T-helper 22 cell (primary cell): ENCODE data around the gene SPACA6.
"Not testable (repeated sequence)": the region's sequence is repeated elsewhere in the genome, so short reads cannot be mapped to it uniquely, and the experiment has no call there.

Experiments used
- DNase-seq: peaks from one replicate; pipeline ENCODE4 v3.0.0-alpha.2; 2020; ENCODE audit warnings: low read depth

Gene SPACA6

DNA sequence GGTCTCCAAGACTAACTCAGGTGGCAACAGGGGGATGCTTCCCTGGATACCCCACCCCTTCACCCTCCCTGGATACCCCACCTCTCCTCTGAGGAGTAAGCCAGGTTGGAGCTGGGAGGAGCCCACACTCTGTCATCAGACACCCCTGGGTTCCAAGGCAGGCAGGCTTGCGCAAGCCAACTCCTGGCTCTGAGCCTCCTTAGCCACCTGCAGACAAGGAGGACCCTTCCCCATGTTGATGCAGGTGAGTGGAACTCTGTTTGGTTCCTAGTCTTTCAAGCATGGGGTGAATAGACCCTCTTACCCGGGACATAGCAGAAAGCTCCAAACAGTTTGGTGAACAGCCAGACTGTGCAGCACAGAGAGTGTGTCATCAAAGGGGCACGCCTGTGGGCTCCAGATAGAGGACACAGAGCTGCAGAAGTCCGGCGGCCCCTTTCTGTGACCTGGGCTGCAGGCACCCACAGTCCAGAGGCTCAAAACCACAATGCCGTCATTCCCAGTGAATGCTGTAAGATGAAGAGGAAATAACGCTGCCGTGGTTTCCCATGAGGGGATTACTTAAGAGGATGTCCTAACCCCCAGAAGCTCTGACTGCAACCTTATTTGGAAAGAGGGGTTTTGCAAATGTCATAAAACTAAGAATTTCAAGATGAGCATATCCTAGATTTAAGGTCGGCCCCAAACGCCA, 42.8 kb downstream of the SPACA6 start:
- DNase-seq, result no peak

- no peak for DNase-seq
Observed at GRCh38 chr19:51737389-51737788, 44.3 kb downstream of the SPACA6 start.

DNA sequence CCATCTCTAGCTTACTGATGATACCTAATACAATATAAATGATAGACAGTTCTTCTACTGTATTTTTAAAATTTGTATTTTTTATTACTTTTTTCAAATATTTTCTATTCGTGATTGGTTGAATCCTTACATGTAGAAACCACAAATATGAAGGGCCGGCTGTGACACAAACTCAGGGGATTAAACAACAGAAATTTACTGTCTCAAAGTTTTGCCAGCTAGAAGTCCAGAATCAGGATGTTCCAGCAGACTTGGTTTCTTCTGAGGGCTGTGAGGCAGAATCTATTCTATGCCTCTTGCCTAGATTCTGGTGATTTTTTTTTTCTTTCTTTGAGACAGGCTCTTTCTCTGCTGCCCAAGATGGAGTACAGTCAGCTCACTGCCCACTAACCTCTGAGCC, 44.8 kb downstream of the SPACA6 start:
- no peak for DNase-seq

GRCh38 chr19:51738523-51738922, 45.4 kb downstream of the SPACA6 start:
- DNase-seq, result not testable (repeated sequence)

DNA sequence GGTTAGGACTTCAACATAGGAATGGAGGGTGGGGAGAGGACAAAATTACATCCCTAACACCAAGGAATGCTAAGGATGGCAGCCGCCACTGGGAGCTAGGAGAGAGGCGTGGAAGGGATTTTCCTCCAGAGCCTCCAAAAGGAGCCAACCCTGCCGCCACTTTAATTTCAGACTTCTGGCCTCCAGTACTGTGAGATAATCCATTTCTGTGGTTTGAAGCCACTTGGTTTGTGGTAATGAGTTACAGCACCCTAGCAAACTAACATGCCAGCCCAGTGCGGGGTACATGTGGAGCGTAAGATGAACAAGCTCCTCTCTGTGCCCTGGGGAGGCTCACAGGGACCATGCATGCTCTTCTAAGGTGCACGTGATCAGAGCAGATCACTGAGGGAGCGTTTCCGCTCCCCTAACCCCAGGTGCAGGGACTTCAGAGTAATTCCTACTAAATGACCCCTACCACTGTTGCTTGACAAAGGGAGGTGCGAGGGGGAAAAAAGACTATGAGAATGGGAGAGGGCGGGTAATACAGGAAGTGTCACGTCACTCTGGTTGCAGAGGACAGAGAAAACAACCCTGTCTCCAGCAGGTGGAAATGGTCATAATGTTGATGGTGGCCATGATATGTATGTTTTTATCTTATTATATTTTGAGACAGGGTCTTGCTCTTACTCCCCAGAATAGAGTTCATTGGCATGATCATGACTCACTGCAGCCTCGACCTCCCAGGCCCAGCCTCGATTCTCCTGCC, 46.5 kb downstream of the SPACA6 start:
- no peak for DNase-seq

DNA sequence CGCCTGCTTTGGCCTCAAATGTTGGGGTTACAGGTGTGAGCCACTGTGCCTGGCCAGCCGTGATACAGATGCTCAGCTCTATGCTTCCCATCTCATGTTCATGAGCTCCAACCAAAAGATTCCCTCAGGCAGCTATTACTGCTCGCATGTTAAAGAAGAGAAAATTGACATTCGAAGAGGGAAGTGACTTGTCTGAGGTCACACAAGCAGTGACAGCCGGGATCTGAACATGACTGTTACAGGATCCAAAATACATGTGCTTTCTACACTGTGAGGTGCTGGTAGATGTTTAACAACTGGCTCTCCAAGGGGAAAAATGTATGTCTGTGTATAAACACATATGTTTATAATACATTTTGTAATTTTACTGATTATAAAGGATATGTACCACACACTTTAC, 47.2 kb downstream of the SPACA6 start:
- DNase-seq, result no peak

DNA sequence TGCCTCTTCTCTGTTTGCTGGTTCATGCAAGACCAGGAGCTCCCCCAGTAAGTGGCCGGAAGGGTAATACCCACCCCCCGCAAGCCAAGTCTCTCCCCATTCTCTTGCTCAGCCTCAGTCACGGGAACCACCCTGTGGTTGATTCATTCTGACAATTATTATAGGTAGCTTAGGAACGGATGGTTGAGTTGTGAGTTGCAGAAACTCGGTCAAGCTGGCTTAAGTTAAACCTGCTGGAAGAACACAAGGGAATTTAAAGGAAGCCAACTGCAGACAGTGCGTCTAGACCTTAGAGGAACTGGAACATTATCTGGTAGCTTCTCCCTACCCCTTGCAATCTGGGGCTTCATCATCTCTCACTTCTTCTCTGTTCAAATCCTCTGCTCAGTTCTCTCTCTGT, 49.7 kb downstream of the SPACA6 start:
- DNase-seq, result no peak

DNA sequence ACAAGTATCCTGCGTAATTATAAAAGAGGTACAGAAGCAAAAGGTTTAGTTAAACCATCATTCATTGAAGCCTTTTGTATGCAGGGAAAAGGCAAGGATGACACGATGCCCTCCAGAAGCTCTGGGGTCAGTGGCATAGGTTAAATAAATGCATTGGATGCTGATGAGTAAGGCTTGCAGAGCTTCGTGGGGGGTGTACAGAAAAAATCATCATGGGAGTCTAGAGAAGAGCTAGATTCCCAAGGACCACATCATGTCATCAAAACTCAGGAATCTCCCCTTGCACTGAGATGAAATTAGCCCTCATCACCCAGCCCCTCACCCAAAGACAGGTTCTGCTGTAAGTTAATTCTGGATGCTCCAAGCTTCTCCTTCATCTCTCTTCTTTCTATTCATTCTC, 50.3 kb downstream of the SPACA6 start:
- no peak for DNase-seq

GRCh38 chr19:51746731-51747130, 53.6 kb downstream of the SPACA6 start:
- DNase-seq, result no peak

- DNase-seq, result no peak
Observed at GRCh38 chr19:51749979-51750378, 56.8 kb downstream of the SPACA6 start.

DNA sequence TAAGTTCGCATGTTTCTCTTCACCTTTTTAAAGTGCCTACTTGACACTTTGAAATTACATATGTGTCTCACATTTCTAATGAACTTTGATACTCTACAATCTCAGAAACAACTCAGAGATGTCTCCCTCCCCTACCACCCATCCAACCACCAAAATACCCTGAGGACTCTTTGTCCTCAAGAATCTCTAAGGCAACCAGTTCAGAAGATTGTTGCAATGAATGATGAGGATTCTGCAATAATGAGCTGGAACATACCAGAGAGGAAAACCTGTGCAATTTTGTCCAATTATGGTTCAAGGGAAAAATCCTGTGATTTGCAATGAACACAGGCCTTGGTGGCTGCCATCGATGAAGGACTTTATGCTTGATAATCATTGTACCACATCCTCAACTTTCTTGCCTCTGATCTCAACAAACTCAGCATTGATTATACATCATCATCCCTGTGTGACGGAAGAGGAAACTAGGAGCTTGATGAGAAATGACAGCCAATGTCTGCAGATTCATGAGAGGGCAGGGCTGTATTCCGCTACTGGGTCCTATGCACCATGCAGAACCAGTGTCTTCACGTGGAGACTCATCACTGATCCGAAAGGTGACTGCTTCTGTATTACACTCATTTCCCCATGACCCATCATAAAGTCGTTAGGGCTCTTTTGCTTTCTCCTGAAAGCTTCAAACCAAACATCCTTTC, 57.4 kb downstream of the SPACA6 start:
- no peak for DNase-seq

DNA sequence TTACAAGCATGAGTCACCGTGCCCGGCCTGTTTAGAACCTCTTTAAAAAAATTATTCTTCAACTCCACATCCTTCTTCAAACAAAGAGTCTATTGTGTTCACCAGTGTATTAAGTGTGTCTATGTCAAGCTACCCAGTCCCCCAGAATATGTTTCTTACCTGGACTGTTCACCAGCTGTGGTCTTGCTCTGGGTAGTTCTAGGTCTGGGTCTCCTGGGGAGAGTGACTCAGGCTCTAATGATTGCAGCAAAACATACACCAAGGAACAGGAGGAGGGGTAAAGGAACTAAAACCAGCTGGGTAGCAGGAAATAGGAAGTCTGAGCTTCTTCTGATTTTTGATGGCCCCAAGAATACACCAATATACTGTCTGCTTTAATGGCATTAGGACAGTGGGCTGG, 58.5 kb downstream of the SPACA6 start, which contains the start of gene FPR1:
Gene FPR1, minus strand, starts transcription at position 224 of the 400 bp plus-strand sequence. CDS start 4,884 bp downstream, outside the sequence.
- DNase-seq, result no peak

DNA sequence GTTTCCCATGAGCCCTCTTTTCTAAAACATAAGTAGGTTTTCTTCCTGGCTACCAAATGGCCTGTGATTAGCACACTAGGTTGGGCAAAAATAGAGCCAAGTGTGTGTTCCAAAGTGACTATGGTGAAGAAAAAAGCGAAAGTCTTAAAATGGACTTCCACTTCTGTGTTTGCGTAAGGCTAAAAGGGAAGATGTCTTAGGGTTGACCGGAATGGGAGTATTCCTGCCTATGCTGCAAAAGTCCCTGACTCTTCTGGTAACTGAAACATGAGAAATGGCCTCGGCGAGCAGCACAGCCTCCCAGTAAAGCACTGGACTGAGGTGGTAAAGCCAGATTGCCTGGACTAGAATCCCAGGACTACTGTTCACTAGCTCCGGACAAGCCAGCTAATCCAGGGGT, 61.0 kb downstream of the SPACA6 start:
- DNase-seq, result no peak

DNA sequence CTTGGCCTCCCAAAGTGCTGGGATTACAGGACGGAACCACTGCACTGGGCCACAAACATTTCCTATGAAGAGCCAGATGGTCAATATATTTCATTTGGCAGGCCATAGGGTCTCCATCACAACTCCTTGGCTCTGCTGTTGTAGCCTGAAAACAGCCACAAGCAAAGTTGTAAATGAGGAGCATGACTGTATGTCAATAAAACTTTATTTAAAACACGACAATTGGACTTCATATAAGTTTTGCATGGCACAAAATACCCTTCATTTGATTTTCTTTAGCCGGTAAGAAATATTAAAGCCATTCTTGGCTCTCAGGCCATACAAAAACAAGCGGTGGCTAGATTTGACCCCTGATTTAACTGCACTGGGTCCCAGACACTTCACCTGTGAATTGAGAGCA, 61.6 kb downstream of the SPACA6 start:
- no peak for DNase-seq
